Endothelial cell of umbilical vein (primary cell): Measurements from ENCODE around the gene ABCC4. TPM values are rescaled to one million over a fixed set of nuclear protein-coding genes. Genes with fewer than 3 reads are reported as not detected.

Experiments
- BruUV-seq: library from RNA; stranded (reverse); fragments of 400-500 nt; replicated peaks from 2 replicates; lab custom pipeline; 2021; lab: Mats Ljungman, UMichigan
- CTCF ChIA-PET: fragments of 300-600, 350-600 bp; sonication (Branson Sonifier 250); formaldehyde crosslinking; loops from one replicate; lab custom pipeline; 2021; ENCODE audit warnings: antibody characterized with exemption, inconsistent platforms; lab: Charles Lee
- POLR2A ChIA-PET: fragments of 300-600, 350-600 bp; sonication (Branson Sonifier 250); formaldehyde crosslinking; loops from one replicate; lab custom pipeline; 2021; ENCODE audit warnings: antibody characterized with exemption, inconsistent platforms; lab: Charles Lee
- DNase-seq: peaks from one replicate; pipeline ENCODE4 v3.0.0-alpha.2; 2011; ENCODE audit warnings: low read depth, low spot score
- FAIRE-seq: peaks from 2 replicates; lab custom pipeline; 2011; peaks lifted over from hg19 to GRCh38; lab: Jason Lieb, UNC
- H2AFZ ChIP-seq: 2 replicates; pipeline ENCODE4 v1.6.0; 2012; ENCODE audit warnings: low read depth, low read length, control low read depth, inconsistent platforms
- H3K27ac ChIP-seq: 2 replicates; pipeline ENCODE4 v1.5.1; 2011; ENCODE audit warnings: low read depth, mild to moderate bottlenecking, control low read depth, low read length, moderate library complexity; ENCODE audit not compliant: insufficient read depth
- H3K27me3 ChIP-seq, 2 experiments: 2 replicates each; pipeline versions ENCODE4 v1.6.0 to v1.6.1; 2011; ENCODE audit warnings: low read length in 2 of 2, mixed read lengths in 1 of 2; ENCODE audit not compliant: control insufficient read depth in 2 of 2, insufficient read depth in 2 of 2
- H3K36me3 ChIP-seq, 2 experiments: 2 replicates in 1 of 2; 3 replicates in 1 of 2; pipeline ENCODE4 v1.5.1; 2011; ENCODE audit warnings: low read length in 2 of 2, mild to moderate bottlenecking in 1 of 2, moderate library complexity in 1 of 2; ENCODE audit not compliant: control insufficient read depth in 2 of 2, insufficient read depth in 2 of 2; ENCODE audit errors: extremely low read depth in 1 of 2
- H3K4me1 ChIP-seq: 3 replicates; pipeline ENCODE4 v1.5.1; 2011; ENCODE audit warnings: mild to moderate bottlenecking, low read length; ENCODE audit not compliant: control insufficient read depth, insufficient read depth; ENCODE audit errors: extremely low read depth
- H3K4me2 ChIP-seq: 2 replicates; pipeline ENCODE4 v1.6.1; 2011; ENCODE audit warnings: low read length, control low read depth, mixed read lengths; ENCODE audit not compliant: insufficient read depth
- H3K4me3 ChIP-seq, 3 experiments: fragments of 200-600 bp in 1 of 3; sonication (generic), shearing (Covaris generic) in 1 of 3; replicated peaks in 1 of 3; 2 replicates each; pipeline ENCODE4 v1.5.1; 2011 to 2016; ENCODE audit warnings: control low read depth in 3 of 3, low read length in 3 of 3, mild to moderate bottlenecking in 2 of 3, inconsistent platforms in 1 of 3, low read depth in 1 of 3, moderate library complexity in 1 of 3; ENCODE audit not compliant: insufficient read depth in 1 of 3
- H3K79me2 ChIP-seq: 2 replicates; pipeline ENCODE4 v1.6.0; 2012; ENCODE audit warnings: low read length, inconsistent platforms; ENCODE audit not compliant: control insufficient read depth, insufficient read depth
- H3K9ac ChIP-seq: replicated peaks from 2 replicates; pipeline ENCODE3; 2011; ENCODE audit warnings: low read length, control low read depth; ENCODE audit not compliant: insufficient read depth; ENCODE audit errors: extremely low read depth
- H3K9me1 ChIP-seq: replicated peaks from 3 replicates; pipeline ENCODE4 v1.6.0; 2011; ENCODE audit warnings: mild to moderate bottlenecking, low read length; ENCODE audit not compliant: control insufficient read depth, insufficient read depth; ENCODE audit errors: extremely low read depth
- H3K9me3 ChIP-seq: replicated peaks from 2 replicates; pipeline ENCODE4 v1.5.1; 2012; ENCODE audit warnings: low read length, inconsistent platforms; ENCODE audit not compliant: control insufficient read depth, insufficient read depth
- H4K20me1 ChIP-seq: replicated peaks from 2 replicates; pipeline ENCODE3; 2011; ENCODE audit warnings: mild to moderate bottlenecking, low read length; ENCODE audit not compliant: control insufficient read depth, insufficient read depth; ENCODE audit errors: extremely low read depth
- FOS ChIP-seq: IDR thresholded peaks from 2 replicates; pipeline ENCODE4 v1.6.1; 2011; ENCODE audit warnings: mild to moderate bottlenecking, low read length, moderate library complexity, borderline replicate concordance; ENCODE audit not compliant: insufficient read depth
- MAX ChIP-seq: IDR thresholded peaks from 2 replicates; pipeline ENCODE4 v1.6.1; 2011; ENCODE audit not compliant: insufficient read depth, insufficient read length
- POLR2A ChIP-seq: IDR thresholded peaks from 2 replicates; pipeline ENCODE4 v1.6.1; 2012; ENCODE audit warnings: low read depth, mild to moderate bottlenecking, control low read depth, low read length
- POLR2AphosphoS5 ChIP-seq: IDR thresholded peaks from 2 replicates; pipeline ENCODE4 v1.6.1; 2012; ENCODE audit warnings: low read depth, mild to moderate bottlenecking, control low read depth, low read length, moderate library complexity; ENCODE audit not compliant: insufficient read depth
- dilution Hi-C: fragments of 300-500 bp; cut with MboI; formaldehyde crosslinking; loops from one replicate; pipeline ENCODE4 v1.15.0; 2019; ENCODE audit warnings: low sequenced_read_pairs; ENCODE audit not compliant: extremely low pct_ligation_motif_present
- intact Hi-C: fragments of 100-400 bp; cut with micrococcal nuclease; formaldehyde crosslinking; loops from one replicate; pipeline ENCODE4 v1.10.0; 2022
- polyA plus RNA-seq, 4 experiments: library from polyadenylated mRNA; depleted of rRNA in 3 of 4; stranded (reverse) in 3 of 4; unstranded in 1 of 4; fragments of >200 nt; gene quantifications; 2 replicates each; pipeline versions ENCODE4 v1.2.1 to v1.2.3, GENCODE V29; 2011 to 2012; ENCODE audit warnings: missing spikeins in 1 of 4
- total RNA-seq: library from RNA; stranded (reverse); gene quantifications from 2 replicates; pipeline ENCODE4 v1.2.3, GENCODE V29; 2021

ABCC4 gene
- total and polyA plus RNA-seq, 2 donors (not counting 3 experiments of a cell fraction or from before 2014, with no cell fraction given) = 9.2 to 15.9 TPM

GRCh38 chr13:94996445-94996844 is 304.8 kb downstream of the ABCC4 start:
- Histone ChIP-seq H3K9ac (no peak overlapping the region), H3K36me3 (no peaks in the 10 kb centered on the region), H3K27me3 (peaks cover 15 to 21% of the 10 kb centered on the region in 2 experiments), H3K9me3 (no peaks in the 10 kb centered on the region), H3K4me1 (peaks cover 11% of the 10 kb centered on the region), H4K20me1 (no peaks in the 10 kb centered on the region), H3K79me2 (no peaks in the 10 kb centered on the region), H3K4me2 (no peak overlapping the region), H3K9me1 (no peaks in the 10 kb centered on the region), H3K27ac (no peak overlapping the region), H3K4me3 (no peak overlapping the region), H2AFZ (no peak overlapping the region)
- DNase-seq = no peak
- intact Hi-C loops (no loop called here), dilution Hi-C loops (no loop called here)
- FAIRE-seq = no peak
- ChIA-PET POLR2A (no interaction called here), CTCF (interaction anchor here (1.5 kb wide), 1 partner anchor 193 kb away, joined by 3 read pairs; no protein-coding TSS in a partner anchor)
- TF ChIP-seq FOS (no peak), POLR2AphosphoS5 (no peak)
- BruUV-seq = no TSS peak

- dilution Hi-C loops = no loop called here
- DNase-seq (no peak), FAIRE-seq (no peak)
- H3K27ac ChIP-seq = no peak overlapping the region
- H3K27me3 ChIP-seq = peaks cover 23 to 39% of the 10 kb centered on the region in 2 experiments
- ChIA-PET CTCF (no interaction called here), POLR2A (no interaction called here)
- H3K79me2 ChIP-seq = no peaks in the 10 kb centered on the region
- peaks cover under 1% of the 10 kb centered on the region for H3K4me1 ChIP-seq
- H3K9me3 ChIP-seq = no peaks in the 10 kb centered on the region
- no peak overlapping the region for H2AFZ ChIP-seq
- H3K4me3 ChIP-seq = no peak overlapping the region
- no peak for TF ChIP-seq FOS
- no peak for TF ChIP-seq MAX
- TF ChIP-seq POLR2A = no peak
- H3K9me1 ChIP-seq = no peaks in the 10 kb centered on the region
- no TSS peak for BruUV-seq
- intact Hi-C loops = no loop called here
- no peak overlapping the region for H3K4me2 ChIP-seq
- no peaks in the 10 kb centered on the region for H4K20me1 ChIP-seq
- no peaks in the 10 kb centered on the region for H3K36me3 ChIP-seq
- no peak overlapping the region for H3K9ac ChIP-seq
Measured at GRCh38 chr13:94994506-94994905, 306.7 kb downstream of the ABCC4 start.
